Mesenchymal stem cell (in vitro differentiated cells and primary cell): ENCODE results near the gene DDX55.

Experiments used
- DNase-seq: peaks from one replicate; pipeline ENCODE4 v3.0.0-alpha.2; 2013
- H2AFZ ChIP-seq: one replicate; pipeline ENCODE4 v1.6.1; 2013; ENCODE audit warnings: low read depth, mild to moderate bottlenecking, control low read depth, inconsistent platforms, low read length, moderate library complexity
- H2AK5ac ChIP-seq: 2 replicates; pipeline ENCODE4 v1.6.1; 2013; ENCODE audit warnings: low read length, moderate library complexity, mild to moderate bottlenecking, inconsistent platforms; ENCODE audit not compliant: severe bottlenecking
- H2BK120ac ChIP-seq: one replicate; pipeline ENCODE4 v1.6.1; 2013; ENCODE audit warnings: low read depth, mild to moderate bottlenecking, inconsistent platforms, low read length, moderate library complexity
- H2BK12ac ChIP-seq, 2 experiments: one replicate each; pipeline ENCODE4 v1.6.1; 2013; ENCODE audit warnings: inconsistent platforms in 2 of 2, low read length in 2 of 2, mild to moderate bottlenecking in 2 of 2, moderate library complexity in 2 of 2, control low read depth in 1 of 2
- H2BK15ac ChIP-seq: one replicate; pipeline ENCODE4 v1.6.1; 2013; ENCODE audit warnings: mild to moderate bottlenecking, low read depth, inconsistent platforms; ENCODE audit not compliant: poor library complexity, severe bottlenecking
- H2BK5ac ChIP-seq: 2 replicates; pipeline ENCODE4 v1.6.1; 2013; ENCODE audit warnings: low read depth, mild to moderate bottlenecking, low read length, control low read depth, inconsistent platforms; ENCODE audit not compliant: poor library complexity, severe bottlenecking
- H3K14ac ChIP-seq, 2 experiments: one replicate each; pipeline ENCODE4 v1.6.1; 2013; ENCODE audit warnings: inconsistent platforms in 2 of 2, low read length in 2 of 2, control low read depth in 1 of 2, mild to moderate bottlenecking in 1 of 2, moderate library complexity in 1 of 2
- H3K18ac ChIP-seq, 2 experiments: one replicate each; pipeline ENCODE4 v1.6.1; 2013; ENCODE audit warnings: inconsistent platforms in 2 of 2, low read length in 2 of 2, control low read depth in 1 of 2, low read depth in 1 of 2, mild to moderate bottlenecking in 1 of 2
- H3K23ac ChIP-seq, 2 experiments: one replicate each; pipeline ENCODE4 v1.6.1; 2013; ENCODE audit warnings: inconsistent platforms in 2 of 2, low read length in 2 of 2, mild to moderate bottlenecking in 2 of 2, moderate library complexity in 2 of 2, control low read depth in 1 of 2
- H3K27ac ChIP-seq: 2 replicates; pipeline ENCODE4 v1.5.1; 2013; ENCODE audit warnings: mild to moderate bottlenecking, moderate library complexity, low read length, control low read depth, inconsistent platforms; ENCODE audit not compliant: poor library complexity, severe bottlenecking
- H3K27me3 ChIP-seq, 2 experiments: 2 replicates each; pipeline versions ENCODE4 v1.6.1 to v1.7.0; 2013; ENCODE audit warnings: low read length in 2 of 2, mild to moderate bottlenecking in 2 of 2, moderate library complexity in 2 of 2, control low read depth in 1 of 2, inconsistent platforms in 1 of 2; ENCODE audit not compliant: control insufficient read depth in 1 of 2, insufficient read depth in 1 of 2
- H3K36me3 ChIP-seq, 2 experiments: 2 replicates each; pipeline versions ENCODE4 v1.6.1 to v1.7.0; 2013; ENCODE audit warnings: low read length in 2 of 2, control low read depth in 1 of 2, inconsistent platforms in 1 of 2, low read depth in 1 of 2, mild to moderate bottlenecking in 1 of 2; ENCODE audit not compliant: insufficient read depth in 2 of 2, control insufficient read depth in 1 of 2
- H3K4ac ChIP-seq, 2 experiments: one replicate each; pipeline ENCODE4 v1.6.1; 2013; ENCODE audit warnings: inconsistent platforms in 2 of 2, low read length in 2 of 2, mild to moderate bottlenecking in 2 of 2, moderate library complexity in 2 of 2, control low read depth in 1 of 2, low read depth in 1 of 2
- H3K4me1 ChIP-seq: 2 replicates; pipeline ENCODE4 v1.6.1; 2013; ENCODE audit warnings: low read depth, low read length, control low read depth; ENCODE audit not compliant: control insufficient read depth, insufficient read depth
- H3K4me2 ChIP-seq: 2 replicates; pipeline ENCODE4 v1.6.1; 2013; ENCODE audit warnings: low read length, mild to moderate bottlenecking, inconsistent platforms; ENCODE audit not compliant: poor library complexity, severe bottlenecking
- H3K4me3 ChIP-seq, 2 experiments: 2 replicates each; pipeline versions ENCODE4 v1.5.1 to v1.7.0; 2013; ENCODE audit warnings: low read length in 2 of 2, mild to moderate bottlenecking in 2 of 2, control low read depth in 1 of 2, low read depth in 1 of 2; ENCODE audit not compliant: insufficient read depth in 1 of 2
- H3K79me1 ChIP-seq: replicated peaks from 2 replicates; pipeline ENCODE4 v1.6.1; 2013; ENCODE audit warnings: mild to moderate bottlenecking, control low read depth, low read length, inconsistent platforms; ENCODE audit not compliant: poor library complexity, severe bottlenecking
- H3K9ac ChIP-seq: 2 replicates; pipeline ENCODE4 v1.7.0; 2013; ENCODE audit warnings: mild to moderate bottlenecking, low read length, moderate library complexity
- H3K9me3 ChIP-seq: 2 replicates; pipeline ENCODE4 v1.7.0; 2013; ENCODE audit warnings: mild to moderate bottlenecking, low read length; ENCODE audit not compliant: control insufficient read depth
- H4K8ac ChIP-seq: one replicate; pipeline ENCODE4 v1.6.1; 2013; ENCODE audit warnings: inconsistent platforms, mild to moderate bottlenecking, low read length, moderate library complexity
- H4K91ac ChIP-seq: one replicate; pipeline ENCODE4 v1.6.1; 2013; ENCODE audit warnings: mild to moderate bottlenecking, low read length, inconsistent platforms
- WGBS: methylation state at CpG from one replicate; pipeline ENCODE4 v1.1.7; 2013; ENCODE audit warnings: mixed read lengths; 5-methylcytosine and 5-hydroxymethylcytosine counted together

Gene DDX55

GRCh38 chr12:123621619-123622530 is 20.0 kb downstream of the DDX55 start:
- Histone ChIP-seq H2AFZ (no peak overlapping the region), H2BK120ac (no peak overlapping the region), H3K23ac (no peak overlapping the region), H3K36me3 (peaks cover 47 to 91% of the 10 kb centered on the region in 2 experiments), H4K91ac (no peak overlapping the region), H2BK15ac (no peak overlapping the region), H3K9me3 (no peaks in the 10 kb centered on the region), H3K4me2 (peak overlapping the region; percentile 8), H3K4ac (no peak overlapping the region), H2BK5ac (no peak overlapping the region), H2BK12ac (no peak overlapping the region), H3K79me1 (peaks cover 20% of the 10 kb centered on the region), H3K4me3 (no peak overlapping the region), H3K14ac (no peak overlapping the region), H3K27ac (no peak overlapping the region), H4K8ac (no peak overlapping the region), H3K27me3 (no peaks in the 10 kb centered on the region), H2AK5ac (no peak overlapping the region), H3K18ac (no peak overlapping the region), H3K4me1 (no peaks in the 10 kb centered on the region), H3K9ac (no peak overlapping the region)
- DNase-seq, result no peak
- 97% methylated on average over 14 of the region's 15 CpGs for WGBS

- Histone ChIP-seq H3K14ac (no peak within 1 kb of the TSS), H2AK5ac (no peak within 1 kb of the TSS), H2BK12ac (no peak within 1 kb of the TSS), H3K4me2 (peak within 1 kb of the TSS; percentile 87), H3K9me3 (no peaks in the 10 kb centered on the region), H3K27me3 (no peaks in the 10 kb centered on the region), H2BK15ac (no peak within 1 kb of the TSS), H2AFZ (peak within 1 kb of the TSS; percentile 70), H3K36me3 (peaks cover 18 to 30% of the 10 kb centered on the region in 2 experiments), H3K79me1 (peaks cover 27% of the 10 kb centered on the region), H3K9ac (peak within 1 kb of the TSS; percentile 94), H4K8ac (peak within 1 kb of the TSS; percentile 74), H3K4me3 (peak within 1 kb of the TSS; percentile 89 to 100), H2BK120ac (no peak within 1 kb of the TSS), H2BK5ac (no peak within 1 kb of the TSS), H4K91ac (no peak within 1 kb of the TSS), H3K18ac (peak within 1 kb of the TSS in 1 of 2 experiments; percentile 77), H3K4me1 (peaks cover 3% of the 10 kb centered on the region), H3K23ac (peak within 1 kb of the TSS in 1 of 2 experiments; percentile 83), H3K4ac (peak within 1 kb of the TSS; percentile 46 to 69), H3K27ac (peak within 1 kb of the TSS; percentile 50)
- WGBS, result under 1% methylated on average over 52 of the region's 52 CpGs
- DNase-seq, result peak; percentile 97
These were observed 31.7 kb downstream of the DDX55 start, which contains the start of the genes EIF2B1 and GTF2H3 for GRCh38 chr12:123633379-123634141. EIF2B1 (minus strand) TSS chr12:123633686; CDS start chr12:123633557, 129 bp downstream. GTF2H3 (plus strand) TSS chr12:123633829; CDS start chr12:123633860, 31 bp downstream.

GRCh38 chr12:123634142-123634561 is 32.3 kb downstream of the DDX55 start:
- peaks cover 14 to 25% of the 10 kb centered on the region in 2 experiments for H3K36me3 ChIP-seq

GRCh38 chr12:123643911-123644310 is 42.0 kb downstream of the DDX55 start:
- DNase-seq, result no peak
- Histone ChIP-seq H2AFZ (no peak overlapping the region), H3K79me1 (peaks cover 21% of the 10 kb centered on the region), H2BK15ac (no peak overlapping the region), H2BK5ac (no peak overlapping the region), H2BK120ac (no peak overlapping the region), H3K27me3 (no peaks in the 10 kb centered on the region), H3K23ac (no peak overlapping the region), H3K18ac (no peak overlapping the region), H2AK5ac (no peak overlapping the region), H2BK12ac (no peak overlapping the region), H4K8ac (no peak overlapping the region), H3K4me1 (no peaks in the 10 kb centered on the region), H3K4me2 (no peak overlapping the region), H3K36me3 (peaks cover 24 to 75% of the 10 kb centered on the region in 2 experiments), H3K9ac (no peak overlapping the region), H3K14ac (no peak overlapping the region), H4K91ac (no peak overlapping the region), H3K27ac (no peak overlapping the region), H3K4ac (no peak overlapping the region), H3K9me3 (no peaks in the 10 kb centered on the region), H3K4me3 (no peak overlapping the region)
- 92% methylated on average over 2 of the region's 7 CpGs for WGBS

More at GRCh38 chr12:123634142-123634561, 32.3 kb downstream of the DDX55 start:
- 21% methylated on average over 17 of the region's 19 CpGs for WGBS
- peak overlapping the region; percentile 87 for H3K4me2 ChIP-seq
- no peak overlapping the region for H3K14ac ChIP-seq
- H3K4ac ChIP-seq, result no peak overlapping the region
- peak overlapping the region; percentile 89 to 100 for H3K4me3 ChIP-seq
- no peak overlapping the region for H3K18ac ChIP-seq
- H3K4me1 ChIP-seq, result peaks cover 3% of the 10 kb centered on the region
- no peak for DNase-seq
- H3K27me3 ChIP-seq, result no peaks in the 10 kb centered on the region
- H3K23ac ChIP-seq, result no peak overlapping the region
- no peak overlapping the region for H2AFZ ChIP-seq
- peak overlapping the region; percentile 50 for H3K27ac ChIP-seq
- H2BK120ac ChIP-seq, result no peak overlapping the region
- no peaks in the 10 kb centered on the region for H3K9me3 ChIP-seq
- no peak overlapping the region for H2AK5ac ChIP-seq
- peak overlapping the region; percentile 94 for H3K9ac ChIP-seq
- H4K91ac ChIP-seq, result no peak overlapping the region
- H2BK12ac ChIP-seq, result no peak overlapping the region
- peak overlapping the region; percentile 40 for H4K8ac ChIP-seq
- H2BK5ac ChIP-seq, result no peak overlapping the region
- peaks cover 26% of the 10 kb centered on the region for H3K79me1 ChIP-seq
- H2BK15ac ChIP-seq, result no peak overlapping the region
